Neural progenitor cell (in vitro differentiated cells): ENCODE data around the gene GRIK5. TPM values are rescaled to one million over a fixed set of nuclear protein-coding genes. Genes with fewer than 3 reads are reported as not detected.

ENCODE experiments used
- DNase-seq: peaks from one replicate; pipeline ENCODE4 v3.0.0-alpha.2; 2016; ENCODE audit warnings: low spot score
- H2AFZ ChIP-seq: fragments of 200-600 bp; sonication (generic); replicated peaks from 2 replicates; pipeline ENCODE4 v1.6.1; 2016; ENCODE audit warnings: antibody characterized with exemption
- H3F3A ChIP-seq: fragments of 200-600 bp; sonication (generic); 2 replicates; pipeline ENCODE4 v1.6.1; 2016; ENCODE audit warnings: antibody characterized with exemption, low read depth
- H3K27ac ChIP-seq: fragments of 200-600 bp; sonication (generic); 2 replicates; pipeline ENCODE4 v1.5.1; 2016; ENCODE audit warnings: mild to moderate bottlenecking
- H3K27me3 ChIP-seq: fragments of 200-600 bp; sonication (generic); 2 replicates; pipeline ENCODE4 v1.6.1; 2016; ENCODE audit warnings: mild to moderate bottlenecking, moderate library complexity
- H3K36me3 ChIP-seq: fragments of 200-600 bp; sonication (generic); 2 replicates; pipeline ENCODE4 v1.5.1; 2016
- H3K4me1 ChIP-seq: fragments of 200-600 bp; sonication (generic); 2 replicates; pipeline ENCODE4 v1.6.1; 2016; ENCODE audit warnings: mixed run types
- H3K4me2 ChIP-seq: fragments of 200-600 bp; sonication (generic); 2 replicates; pipeline ENCODE4 v1.6.1; 2016
- H3K4me3 ChIP-seq: fragments of 200-600 bp; sonication (generic); 2 replicates; pipeline ENCODE4 v1.5.1; 2016
- H3K79me2 ChIP-seq: fragments of 200-600 bp; sonication (generic); 2 replicates; pipeline ENCODE4 v1.6.1; 2016; ENCODE audit warnings: low read depth
- H3K9ac ChIP-seq: fragments of 200-600 bp; sonication (generic); 2 replicates; pipeline ENCODE4 v1.6.1; 2016
- H3K9me3 ChIP-seq: fragments of 200-600 bp; sonication (generic); 2 replicates; pipeline ENCODE4 v1.5.1; 2016; ENCODE audit warnings: low read depth
- H4K20me1 ChIP-seq: fragments of 200-600 bp; sonication (generic); 2 replicates; pipeline ENCODE4 v1.6.1; 2016; ENCODE audit warnings: low read depth
- H3K27ac Mint-ChIP-seq: 3 replicates; pipeline ENCODE4 v1.8.0; 2021; ENCODE audit warnings: mixed read lengths
- H3K27me3 Mint-ChIP-seq: 2 replicates; pipeline ENCODE4 v1.8.0; 2022; ENCODE audit warnings: low read depth, mild to moderate bottlenecking, inconsistent platforms, moderate library complexity, mixed read lengths; ENCODE audit not compliant: insufficient read depth
- H3K36me3 Mint-ChIP-seq: 3 replicates; pipeline ENCODE4 v1.8.0; 2021; ENCODE audit warnings: mixed read lengths
- H3K4me1 Mint-ChIP-seq: 3 replicates; pipeline ENCODE4 v1.8.0; 2021; ENCODE audit warnings: mixed read lengths
- H3K4me3 Mint-ChIP-seq: 3 replicates; pipeline ENCODE4 v1.8.0; 2021; ENCODE audit warnings: mild to moderate bottlenecking, moderate library complexity, mixed read lengths
- H3K9me3 Mint-ChIP-seq: 3 replicates; pipeline ENCODE4 v1.8.0; 2020; ENCODE audit warnings: mixed read lengths
- CTCF ChIP-seq: fragments of 200-600 bp; sonication (generic); IDR thresholded peaks from 2 replicates; pipeline ENCODE4 v1.5.1; 2017; ENCODE audit warnings: antibody characterized with exemption, mild to moderate bottlenecking
- EZH2 ChIP-seq: fragments of 200-600 bp; sonication (generic); IDR thresholded peaks from 2 replicates; pipeline ENCODE4 v1.6.1; 2017; ENCODE audit warnings: antibody characterized with exemption, mild to moderate bottlenecking, moderate library complexity
- EZH2phosphoT487 ChIP-seq: fragments of 200-600 bp; sonication (generic); IDR thresholded peaks from 2 replicates; pipeline ENCODE4 v1.6.1; 2017; ENCODE audit warnings: antibody characterized with exemption
- total RNA-seq: library from RNA; depleted of rRNA; stranded (reverse); fragments of >200 nt; gene quantifications from 2 replicates; pipeline ENCODE4 v1.2.3, GENCODE V29; 2015; ENCODE audit warnings: low replicate concordance

The GRIK5 gene
- total RNA-seq, 1 donor from 2014 or later, result 5.8 TPM

- no peak for DNase-seq
- peaks cover 20% of the 10 kb centered on the region for H3F3A ChIP-seq
- no peak overlapping the region for H3K4me2 ChIP-seq
- no peak for TF ChIP-seq EZH2
- no peak for TF ChIP-seq CTCF
- no peak for TF ChIP-seq EZH2phosphoT487
- Mint-ChIP-seq H3K36me3 (peaks cover 29% of the 10 kb centered on the region), H3K27me3 (no peaks in the 10 kb centered on the region), H3K4me3 (no peak overlapping the region), H3K9me3 (no peaks in the 10 kb centered on the region), H3K4me1 (peaks cover 25% of the 10 kb centered on the region), H3K27ac (no peak overlapping the region)
- H4K20me1 ChIP-seq, result peaks cover 65% of the 10 kb centered on the region
- H3K4me1 ChIP-seq, result peaks cover 3% of the 10 kb centered on the region
- H3K4me3 ChIP-seq, result no peak overlapping the region
- H3K9me3 ChIP-seq, result no peaks in the 10 kb centered on the region
- H3K27me3 ChIP-seq, result no peaks in the 10 kb centered on the region
- no peak overlapping the region for H3K27ac ChIP-seq
- no peak overlapping the region for H3K9ac ChIP-seq
- H3K79me2 ChIP-seq, result peaks cover 55% of the 10 kb centered on the region
- no peak overlapping the region for H2AFZ ChIP-seq
- H3K36me3 ChIP-seq, result no peaks in the 10 kb centered on the region
These were observed 10.9 kb upstream of the GRIK5 start for GRCh38 chr19:42080764-42081375.

GRCh38 chr19:42079886-42080763 lies 10.1 kb upstream of the GRIK5 start:
- Histone ChIP-seq H3F3A (peaks cover 13% of the 10 kb centered on the region), H3K79me2 (peaks cover 58% of the 10 kb centered on the region), H2AFZ (no peak overlapping the region), H3K9ac (no peak overlapping the region), H3K36me3 (no peaks in the 10 kb centered on the region), H4K20me1 (peaks cover 65% of the 10 kb centered on the region), H3K4me1 (peaks cover 6% of the 10 kb centered on the region), H3K4me2 (no peak overlapping the region), H3K27me3 (no peaks in the 10 kb centered on the region), H3K9me3 (no peaks in the 10 kb centered on the region), H3K4me3 (no peak overlapping the region), H3K27ac (no peak overlapping the region)
- Mint-ChIP-seq H3K4me1 (peaks cover 30% of the 10 kb centered on the region), H3K27ac (no peak overlapping the region), H3K36me3 (peaks cover 29% of the 10 kb centered on the region), H3K4me3 (no peak overlapping the region), H3K9me3 (no peaks in the 10 kb centered on the region), H3K27me3 (no peaks in the 10 kb centered on the region)
- TF ChIP-seq CTCF, result no peak
- TF ChIP-seq EZH2, result no peak
- no peak for TF ChIP-seq EZH2phosphoT487
- DNase-seq, result no peak

- peaks cover 35% of the 10 kb centered on the region for H3K4me1 Mint-ChIP-seq
- H3K79me2 ChIP-seq, result peaks cover 65% of the 10 kb centered on the region
- H3K9me3 ChIP-seq, result no peaks in the 10 kb centered on the region
- peak overlapping the region; percentile 30 for H3K4me3 Mint-ChIP-seq
- H3K36me3 Mint-ChIP-seq, result peaks cover 29% of the 10 kb centered on the region
- H2AFZ ChIP-seq, result no peak overlapping the region
- H4K20me1 ChIP-seq, result peaks cover 65% of the 10 kb centered on the region
- no peaks in the 10 kb centered on the region for H3K27me3 ChIP-seq
- no peak overlapping the region for H3K27ac ChIP-seq
- H3K4me1 ChIP-seq, result peaks cover 11% of the 10 kb centered on the region
- no peak overlapping the region for H3K27ac Mint-ChIP-seq
- no peaks in the 10 kb centered on the region for H3K36me3 ChIP-seq
- no peaks in the 10 kb centered on the region for H3K9me3 Mint-ChIP-seq
- no peak overlapping the region for H3K9ac ChIP-seq
- no peak overlapping the region for H3K4me2 ChIP-seq
- no peak for DNase-seq
- TF ChIP-seq EZH2, result no peak
- no peak overlapping the region for H3K4me3 ChIP-seq
- no peaks in the 10 kb centered on the region for H3K27me3 Mint-ChIP-seq
- H3F3A ChIP-seq, result peaks cover 13% of the 10 kb centered on the region
These were observed 9.3 kb upstream of the GRIK5 start for GRCh38 chr19:42079276-42079669.
